GM21825 (cell line): ENCODE data around the gene LHFPL5.

Source experiments
- ATAC-seq: cut with Tn5 transposase; IDR thresholded peaks from one replicate; pipeline ENCODE4 v1.9.1; 2021; ENCODE audit warnings: mild to moderate bottlenecking, moderate library complexity; ENCODE audit not compliant: unreplicated experiment

The LHFPL5 gene

GRCh38 chr6:35850208-35850607 is 45.1 kb downstream of the LHFPL5 start:
- no peak for ATAC-seq

GRCh38 chr6:35852994-35853393 is 47.8 kb downstream of the LHFPL5 start:
- ATAC-seq: no peak

GRCh38 chr6:35856250-35856649 is 51.1 kb downstream of the LHFPL5 start:
- no peak for ATAC-seq

GRCh38 chr6:35857853-35858252 is 52.7 kb downstream of the LHFPL5 start:
- ATAC-seq: no peak

GRCh38 chr6:35859367-35859766 is 54.2 kb downstream of the LHFPL5 start:
- no peak for ATAC-seq
